Muscle layer of colon (tissue), 2 donors: ENCODE data around the gene CEP57L1.
"Not testable (repeated sequence)": the region's sequence is repeated elsewhere in the genome, so short reads cannot be mapped to it uniquely, and the experiment has no call there.

Source experiments
- H3K27ac ChIP-seq: one replicate; pipeline ENCODE4 v1.7.0; 2013; ENCODE audit warnings: low read depth, mild to moderate bottlenecking, low read length, moderate library complexity
- H3K27me3 ChIP-seq, 2 donors: one replicate each; pipeline ENCODE4 v1.7.0; 2013; ENCODE audit warnings: low read length in 2 of 2, mild to moderate bottlenecking in 2 of 2; ENCODE audit not compliant: insufficient read depth in 2 of 2, control insufficient read depth in 1 of 2
- H3K36me3 ChIP-seq: one replicate; pipeline ENCODE4 v1.7.0; 2013; ENCODE audit warnings: mild to moderate bottlenecking, low read length; ENCODE audit not compliant: insufficient read depth
- H3K4me1 ChIP-seq: one replicate; pipeline ENCODE4 v1.7.0; 2013; ENCODE audit warnings: mild to moderate bottlenecking, low read length; ENCODE audit not compliant: insufficient read depth
- H3K4me3 ChIP-seq, 2 donors: one replicate each; pipeline ENCODE4 v1.7.0; 2013; ENCODE audit warnings: low read length in 2 of 2, low read depth in 1 of 2, mild to moderate bottlenecking in 1 of 2, moderate library complexity in 1 of 2
- H3K9ac ChIP-seq: one replicate; pipeline ENCODE4 v1.7.0; 2013; ENCODE audit warnings: low read length
- H3K9me3 ChIP-seq: one replicate; pipeline ENCODE4 v1.7.0; 2013; ENCODE audit warnings: mild to moderate bottlenecking, low read length
- donor health status: abdominal sarcoma.
- donor health status: Adenocarcinoma of cecum.

Gene CEP57L1

GRCh38 chr6:109117346-109118035 lies 22.2 kb downstream of the CEP57L1 start:
- H3K36me3 ChIP-seq: no peaks in the 10 kb centered on the region
- no peaks in the 10 kb centered on the region for H3K9me3 ChIP-seq
- no peaks in the 10 kb centered on the region for H3K27me3 ChIP-seq
- no peak overlapping the region for H3K27ac ChIP-seq
- H3K9ac ChIP-seq: no peak overlapping the region
- H3K4me3 ChIP-seq: no peak overlapping the region
- peaks cover 16% of the 10 kb centered on the region for H3K4me1 ChIP-seq

GRCh38 chr6:109118337-109118736 lies 23.0 kb downstream of the CEP57L1 start:
- Histone ChIP-seq H3K4me1 (peaks cover 16% of the 10 kb centered on the region), H3K36me3 (no peaks in the 10 kb centered on the region), H3K27ac (no peak overlapping the region), H3K27me3 (no peaks in the 10 kb centered on the region), H3K4me3 (no peak overlapping the region), H3K9ac (no peak overlapping the region), H3K9me3 (no peaks in the 10 kb centered on the region)

- no peak overlapping the region for H3K4me3 ChIP-seq
- H3K9ac ChIP-seq: no peak overlapping the region
- H3K36me3 ChIP-seq: no peaks in the 10 kb centered on the region
- no peak overlapping the region for H3K27ac ChIP-seq
- H3K9me3 ChIP-seq: no peaks in the 10 kb centered on the region
- H3K27me3 ChIP-seq: no peaks in the 10 kb centered on the region
- H3K4me1 ChIP-seq: peaks cover 16% of the 10 kb centered on the region
Measured at GRCh38 chr6:109118871-109119354, 23.6 kb downstream of the CEP57L1 start.

- H3K9me3 ChIP-seq: no peaks in the 10 kb centered on the region
- peaks cover 16% of the 10 kb centered on the region for H3K4me1 ChIP-seq
- H3K27me3 ChIP-seq: no peaks in the 10 kb centered on the region
- H3K36me3 ChIP-seq: no peaks in the 10 kb centered on the region
- H3K4me3 ChIP-seq: no peak overlapping the region
- no peak overlapping the region for H3K9ac ChIP-seq
- no peak overlapping the region for H3K27ac ChIP-seq
Measured at GRCh38 chr6:109121411-109121810, 26.1 kb downstream of the CEP57L1 start.

GRCh38 chr6:109124219-109124618 lies 28.9 kb downstream of the CEP57L1 start:
- Histone ChIP-seq H3K4me1 (peaks cover 16% of the 10 kb centered on the region), H3K4me3 (no peak overlapping the region), H3K27me3 (no peaks in the 10 kb centered on the region), H3K27ac (no peak overlapping the region), H3K9me3 (no peaks in the 10 kb centered on the region), H3K9ac (no peak overlapping the region), H3K36me3 (no peaks in the 10 kb centered on the region)

- no peak overlapping the region for H3K4me3 ChIP-seq
- no peaks in the 10 kb centered on the region for H3K27me3 ChIP-seq
- H3K9me3 ChIP-seq: no peaks in the 10 kb centered on the region
- H3K4me1 ChIP-seq: peaks cover 12% of the 10 kb centered on the region
- H3K9ac ChIP-seq: no peak overlapping the region
- H3K36me3 ChIP-seq: no peaks in the 10 kb centered on the region
- no peak overlapping the region for H3K27ac ChIP-seq
Measured at GRCh38 chr6:109125504-109125903, 30.2 kb downstream of the CEP57L1 start.

GRCh38 chr6:109130065-109130464 lies 34.8 kb downstream of the CEP57L1 start:
- no peak overlapping the region for H3K4me3 ChIP-seq
- H3K4me1 ChIP-seq: no peaks in the 10 kb centered on the region
- no peak overlapping the region for H3K27ac ChIP-seq
- no peaks in the 10 kb centered on the region for H3K36me3 ChIP-seq
- no peak overlapping the region for H3K9ac ChIP-seq
- no peaks in the 10 kb centered on the region for H3K27me3 ChIP-seq
- no peaks in the 10 kb centered on the region for H3K9me3 ChIP-seq

GRCh38 chr6:109135600-109135999 lies 40.3 kb downstream of the CEP57L1 start:
- not testable (repeated sequence) for H3K27ac ChIP-seq, H3K9ac ChIP-seq, H3K4me1 ChIP-seq, H3K4me3 ChIP-seq, H3K9me3 ChIP-seq, H3K36me3 ChIP-seq, H3K27me3 ChIP-seq

- H3K27ac ChIP-seq, H3K4me3 ChIP-seq, H3K9ac ChIP-seq, H3K27me3 ChIP-seq, H3K36me3 ChIP-seq, H3K9me3 ChIP-seq, H3K4me1 ChIP-seq: not testable (repeated sequence)
Measured at GRCh38 chr6:109136039-109136438, 40.7 kb downstream of the CEP57L1 start.

- not testable (repeated sequence) for H3K4me3 ChIP-seq, H3K27me3 ChIP-seq, H3K36me3 ChIP-seq, H3K27ac ChIP-seq, H3K4me1 ChIP-seq, H3K9me3 ChIP-seq, H3K9ac ChIP-seq
Measured at GRCh38 chr6:109136530-109136929, 41.2 kb downstream of the CEP57L1 start.

- Histone ChIP-seq H3K4me1 (no peaks in the 10 kb centered on the region), H3K9me3 (no peaks in the 10 kb centered on the region), H3K4me3 (no peak overlapping the region), H3K9ac (no peak overlapping the region), H3K36me3 (no peaks in the 10 kb centered on the region), H3K27me3 (no peaks in the 10 kb centered on the region), H3K27ac (no peak overlapping the region)
Measured at GRCh38 chr6:109139109-109139508, 43.8 kb downstream of the CEP57L1 start.

GRCh38 chr6:109142067-109142466 lies 46.8 kb downstream of the CEP57L1 start:
- not testable (repeated sequence) for H3K36me3 ChIP-seq, H3K9me3 ChIP-seq, H3K27ac ChIP-seq, H3K9ac ChIP-seq, H3K27me3 ChIP-seq, H3K4me1 ChIP-seq, H3K4me3 ChIP-seq
